HL-60 (cell line): ENCODE results near the gene BAD.

Experiments used
- POLR2AphosphoS5 ChIP-seq: IDR thresholded peaks from 2 replicates; pipeline ENCODE4 v1.6.1; 2012; ENCODE audit warnings: low read depth
- TF ChIP-seq, protein P1 (sequence below): IDR thresholded peaks from one replicate; pipeline ENCODE4 v1.5.1; 2011; ENCODE audit warnings: low read length, control low read depth, inconsistent platforms; ENCODE audit not compliant: insufficient read depth

DNA sequence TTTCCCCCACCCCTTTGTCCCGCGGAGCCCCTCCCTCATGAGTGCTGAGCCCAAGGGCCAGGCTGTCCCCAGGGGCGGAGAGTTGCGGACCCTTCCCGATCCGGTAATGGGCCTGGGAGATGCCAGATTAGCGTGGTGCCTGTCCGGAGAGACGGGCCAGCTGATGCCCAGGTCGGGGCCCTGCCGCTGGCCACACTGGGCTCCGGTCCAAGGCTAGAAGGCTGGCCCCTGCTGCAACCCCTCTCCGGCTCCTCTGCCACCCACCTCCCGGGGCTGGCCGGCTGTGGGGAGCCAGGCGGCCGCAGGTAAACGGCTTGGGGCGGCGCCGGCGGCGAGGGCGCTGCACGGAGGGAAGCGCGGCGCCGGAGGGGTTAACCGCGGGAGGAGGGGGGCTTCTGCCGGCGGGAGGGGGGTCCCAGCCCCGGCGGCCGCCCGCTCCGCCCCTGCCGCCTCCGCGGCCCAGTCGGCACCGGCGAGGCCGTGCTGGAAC lies 6.8 kb upstream of the BAD start, which contains the start of gene KCNK4:
- TF ChIP-seq, protein P1, sequence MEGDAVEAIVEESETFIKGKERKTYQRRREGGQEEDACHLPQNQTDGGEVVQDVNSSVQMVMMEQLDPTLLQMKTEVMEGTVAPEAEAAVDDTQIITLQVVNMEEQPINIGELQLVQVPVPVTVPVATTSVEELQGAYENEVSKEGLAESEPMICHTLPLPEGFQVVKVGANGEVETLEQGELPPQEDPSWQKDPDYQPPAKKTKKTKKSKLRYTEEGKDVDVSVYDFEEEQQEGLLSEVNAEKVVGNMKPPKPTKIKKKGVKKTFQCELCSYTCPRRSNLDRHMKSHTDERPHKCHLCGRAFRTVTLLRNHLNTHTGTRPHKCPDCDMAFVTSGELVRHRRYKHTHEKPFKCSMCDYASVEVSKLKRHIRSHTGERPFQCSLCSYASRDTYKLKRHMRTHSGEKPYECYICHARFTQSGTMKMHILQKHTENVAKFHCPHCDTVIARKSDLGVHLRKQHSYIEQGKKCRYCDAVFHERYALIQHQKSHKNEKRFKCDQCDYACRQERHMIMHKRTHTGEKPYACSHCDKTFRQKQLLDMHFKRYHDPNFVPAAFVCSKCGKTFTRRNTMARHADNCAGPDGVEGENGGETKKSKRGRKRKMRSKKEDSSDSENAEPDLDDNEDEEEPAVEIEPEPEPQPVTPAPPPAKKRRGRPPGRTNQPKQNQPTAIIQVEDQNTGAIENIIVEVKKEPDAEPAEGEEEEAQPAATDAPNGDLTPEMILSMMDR = no peak
- no peak for TF ChIP-seq POLR2AphosphoS5
